Tibial nerve (tissue), 4 donors: ENCODE data around the gene MAMLD1.

Source experiments
- CTCF ChIP-seq, 5 experiments: fragments of 200-600 bp in 3 of 5; fragments of 450-650 bp in 2 of 5; sonication (generic) in 3 of 5; IDR thresholded peaks; one replicate each; pipeline ENCODE4 v1.5.1; 2016 to 2019; ENCODE audit warnings: antibody characterized with exemption in 5 of 5, mild to moderate bottlenecking in 3 of 5, moderate library complexity in 2 of 5
- EP300 ChIP-seq, 2 donors: sonication (generic); formaldehyde crosslinking; IDR thresholded peaks; one replicate each; pipeline ENCODE4 v1.6.1; 2017; ENCODE audit warnings: antibody characterized with exemption in 2 of 2, mild to moderate bottlenecking in 1 of 2
- POLR2A ChIP-seq, 2 donors: fragments of 450-650 bp; IDR thresholded peaks; one replicate each; pipeline ENCODE4 v1.6.1; 2017; ENCODE audit warnings: antibody characterized with exemption in 2 of 2, mild to moderate bottlenecking in 2 of 2, moderate library complexity in 2 of 2

GRCh38 chrX:150313514-150313913, 49.6 kb upstream of the MAMLD1 start:
- TF ChIP-seq CTCF (IDR thresholded peaks at IDR 0.05), result no peak
- no peak for TF ChIP-seq POLR2A (IDR thresholded peaks at IDR 0.05)
- TF ChIP-seq EP300 (IDR thresholded peaks at IDR 0.05), result no peak
